Progenitor cell of endocrine pancreas (in vitro differentiated cells): Measurements from ENCODE around the gene NARF. TPM values are rescaled to one million over a fixed set of nuclear protein-coding genes. Genes with fewer than 3 reads are reported as not detected.
A peak's percentile ranks its signal among the peaks of the same experiment; 100 is the strongest.

Source experiments
- DNase-seq: peaks from one replicate; pipeline ENCODE4 v3.0.0; 2021; ENCODE audit warnings: low spot score; ENCODE audit not compliant: unreplicated experiment
- H3K27ac Mint-ChIP-seq: 2 replicates; pipeline ENCODE4 v1.8.0; 2021; ENCODE audit warnings: mild to moderate bottlenecking, moderate library complexity, mixed read lengths
- H3K27me3 Mint-ChIP-seq: 2 replicates; pipeline ENCODE4 v1.8.0; 2021; ENCODE audit warnings: mixed read lengths
- H3K36me3 Mint-ChIP-seq: 2 replicates; pipeline ENCODE4 v1.8.0; 2022; ENCODE audit warnings: mixed read lengths; ENCODE audit not compliant: insufficient read depth
- H3K4me1 Mint-ChIP-seq: 2 replicates; pipeline ENCODE4 v1.8.0; 2021; ENCODE audit warnings: low read depth, mixed read lengths
- H3K4me3 Mint-ChIP-seq: 2 replicates; pipeline ENCODE4 v1.8.0; 2021; ENCODE audit warnings: low read depth, mild to moderate bottlenecking, moderate library complexity, mixed read lengths
- H3K9me3 Mint-ChIP-seq: 2 replicates; pipeline ENCODE4 v1.8.0; 2021; ENCODE audit warnings: low read depth, mixed read lengths
- CTCF ChIP-seq: fragments of 200-600 bp; sonication (generic); IDR thresholded peaks from one replicate; pipeline ENCODE4 v1.5.0; 2021; ENCODE audit warnings: antibody characterized with exemption, mild to moderate bottlenecking; ENCODE audit not compliant: unreplicated experiment
- total RNA-seq: library from RNA; stranded (reverse); gene quantifications from 2 replicates; pipeline ENCODE4 v1.2.1, GENCODE V29; 2021

The NARF gene
- total RNA-seq, 1 donor from 2014 or later = 94.0 TPM

GRCh38 chr17:82470065-82470464 lies 11.5 kb downstream of the NARF start:
- no peaks in the 10 kb centered on the region for H3K27me3 Mint-ChIP-seq
- H3K4me3 Mint-ChIP-seq = no peak overlapping the region
- DNase-seq = no peak
- no peaks in the 10 kb centered on the region for H3K4me1 Mint-ChIP-seq
- no peak for TF ChIP-seq CTCF
- no peaks in the 10 kb centered on the region for H3K9me3 Mint-ChIP-seq
- H3K27ac Mint-ChIP-seq = no peak overlapping the region
- peaks cover 32% of the 10 kb centered on the region for H3K36me3 Mint-ChIP-seq

GRCh38 chr17:82474223-82475010 lies 15.9 kb downstream of the NARF start:
- Mint-ChIP-seq H3K27me3 (no peaks in the 10 kb centered on the region), H3K36me3 (peaks cover 21% of the 10 kb centered on the region), H3K4me1 (no peaks in the 10 kb centered on the region), H3K9me3 (no peaks in the 10 kb centered on the region), H3K27ac (no peak overlapping the region), H3K4me3 (no peak overlapping the region)
- TF ChIP-seq CTCF = no peak
- DNase-seq = no peak

GRCh38 chr17:82475458-82475857 lies 16.9 kb downstream of the NARF start:
- Mint-ChIP-seq H3K27me3 (no peaks in the 10 kb centered on the region), H3K4me1 (no peaks in the 10 kb centered on the region), H3K27ac (no peak overlapping the region), H3K4me3 (no peak overlapping the region), H3K9me3 (no peaks in the 10 kb centered on the region), H3K36me3 (peaks cover 18% of the 10 kb centered on the region)
- no peak for DNase-seq
- no peak for TF ChIP-seq CTCF

DNA sequence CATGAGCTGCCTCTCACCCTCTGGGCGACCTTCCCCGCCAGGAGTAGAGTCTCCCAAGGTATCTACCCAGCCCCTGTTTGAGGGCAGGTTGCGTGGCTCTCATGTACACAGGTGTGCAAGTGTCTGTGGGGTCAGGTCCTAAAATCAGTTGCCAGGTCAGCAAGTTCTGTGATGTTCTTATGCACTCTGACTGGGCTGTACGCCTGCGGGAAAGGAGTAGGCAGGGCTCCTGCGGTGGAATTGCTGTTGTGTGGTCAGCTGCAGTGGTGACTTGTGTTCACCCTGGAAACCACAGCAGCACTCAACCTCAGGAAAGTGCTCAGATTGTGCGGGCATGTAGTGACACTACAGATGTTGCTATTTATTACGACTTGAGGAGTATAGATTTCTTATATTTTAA lies 19.4 kb downstream of the NARF start:
- Mint-ChIP-seq H3K9me3 (no peaks in the 10 kb centered on the region), H3K27ac (peak overlapping the region; percentile 49), H3K27me3 (no peaks in the 10 kb centered on the region), H3K4me1 (no peaks in the 10 kb centered on the region), H3K36me3 (peaks cover 12% of the 10 kb centered on the region), H3K4me3 (no peak overlapping the region)
- no peak for DNase-seq
- no peak for TF ChIP-seq CTCF

DNA sequence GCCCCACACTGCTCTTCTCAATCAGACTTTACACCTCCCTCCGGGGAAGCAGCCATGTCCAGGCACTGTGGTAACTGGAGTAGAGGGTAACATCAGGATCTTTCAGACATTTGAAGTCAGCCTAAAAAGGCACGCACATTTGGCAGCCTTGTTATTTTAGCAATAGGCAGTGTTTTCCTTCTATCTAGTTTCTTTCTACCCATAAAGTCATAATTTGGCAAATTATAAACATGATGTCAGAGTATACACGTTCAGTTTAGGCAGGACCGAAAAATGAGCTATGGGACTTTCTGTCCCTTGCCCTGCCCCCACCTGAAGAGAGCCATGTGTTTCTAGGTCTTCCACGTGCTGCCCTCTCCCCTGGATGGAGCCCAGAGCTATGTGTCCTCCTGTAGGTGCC lies 21.1 kb downstream of the NARF start:
- no peak overlapping the region for H3K4me3 Mint-ChIP-seq
- H3K36me3 Mint-ChIP-seq = peaks cover 13% of the 10 kb centered on the region
- H3K9me3 Mint-ChIP-seq = no peaks in the 10 kb centered on the region
- H3K27ac Mint-ChIP-seq = no peak overlapping the region
- H3K27me3 Mint-ChIP-seq = no peaks in the 10 kb centered on the region
- no peak for TF ChIP-seq CTCF
- DNase-seq = no peak
- H3K4me1 Mint-ChIP-seq = no peaks in the 10 kb centered on the region
